Ovary (tissue), 9 donors: ENCODE results near the gene CNDP1. TPM values are rescaled to one million over a fixed set of nuclear protein-coding genes. Genes with fewer than 3 reads are reported as not detected.

Source experiments
- DNase-seq, 5 donors: peaks; one replicate each; pipeline ENCODE4 v3.0.0-alpha.2; 2019 to 2020
- H3K27ac ChIP-seq, 2 donors: fragments of 200-600 bp; one replicate each; pipeline versions ENCODE4 v1.5.1 to v1.8.0; 2019 to 2022
- H3K27me3 ChIP-seq: fragments of 200-600 bp; one replicate; pipeline ENCODE4 v1.8.0; 2022
- H3K36me3 ChIP-seq: fragments of 200-600 bp; sonication (generic); one replicate; pipeline ENCODE4 v1.5.1; 2019
- H3K4me1 ChIP-seq: one replicate; pipeline ENCODE4 v1.8.1; 2013; ENCODE audit warnings: mild to moderate bottlenecking, moderate library complexity; ENCODE audit not compliant: insufficient read depth
- H3K4me3 ChIP-seq: fragments of 200-600 bp; sonication (generic); one replicate; pipeline ENCODE4 v1.5.1; 2017
- H3K9me3 ChIP-seq, 2 donors: fragments of 200-600 bp in 1 of 2; sonication (generic) in 1 of 2; one replicate each; pipeline versions ENCODE4 v1.5.1 to v1.8.1; 2013 to 2019; ENCODE audit warnings: mild to moderate bottlenecking in 1 of 2, moderate library complexity in 1 of 2
- EP300 ChIP-seq: sonication (generic); formaldehyde crosslinking; IDR thresholded peaks from one replicate; pipeline ENCODE4 v1.6.1; 2017; ENCODE audit warnings: antibody characterized with exemption
- POLR2A ChIP-seq: fragments of 450-650 bp; IDR thresholded peaks from one replicate; pipeline ENCODE4 v1.6.1; 2017; ENCODE audit warnings: antibody characterized with exemption, mild to moderate bottlenecking, moderate library complexity
- WGBS, 3 donors: extraction: QIAGEN DNeasy Blood & Tissue Kit in 1 of 3; methylation state at CpG; one replicate each; pipeline versions ENCODE4 v1.1.5 to v1.1.7; 2013 to 2017; 5-methylcytosine and 5-hydroxymethylcytosine counted together
- intact Hi-C, 4 donors: fragments of 100-400 bp; cut with DNase I; formaldehyde crosslinking; loops; one replicate each; pipeline versions ENCODE4 v1.11.0 to v1.15.1; 2022 to 2023
- polyA plus RNA-seq, 2 donors: library from polyadenylated mRNA; stranded (reverse); fragments of 200-250 nt in 1 of 2; fragments of 350-450 nt in 1 of 2; fragmentation: Illumina TruSeq in 1 of 2; extraction: RNeasy Lipid Tissue Mini Kit (QIAGEN cat#74804) in 1 of 2; gene quantifications; one replicate each; pipeline ENCODE4 v1.2.3, GENCODE V29; 2013 to 2014
- total RNA-seq, 7 donors: library from RNA; depleted of rRNA in 2 of 7; stranded (reverse); fragments of >200 nt in 2 of 7; fragmentation: NEBNext Ultra II Directional in 3 of 7; extraction: Animal tissue kit (Norgen Biotek cat#: 25700) in 3 of 7; gene quantifications; one replicate each; pipeline versions ENCODE4 v1.1.0 to v1.2.4, GENCODE V29; 2016 to 2023
- TF ChIP-seq, protein P1 (sequence below), 3 donors: fragments of 450-650 bp in 2 of 3; fragments of 200-600 bp in 1 of 3; IDR thresholded peaks; one replicate each; pipeline versions ENCODE4 v1.5.1 to v1.8.0; 2016 to 2022; ENCODE audit warnings: antibody characterized with exemption in 3 of 3, mild to moderate bottlenecking in 1 of 3
- donor health status: DM: no; HTN: no; CAD: no; lungs with moderate emphysema.
- donor health status: DM: no; HTN: no; CAD: no.
- donor health status: Bipolar disorder and iron deficiency.
- donor health status: DM: yes; HTN: yes; CAD: no.
- donor health status: DM: no; HTN: no; CAD: no.
- donor health status: DM: yes; HTN: yes; CAD: no.

The CNDP1 gene
- total and polyA plus RNA-seq, 9 donors: 0.02 to 0.35 (median 0.15) TPM; not detected in 3

DNA sequence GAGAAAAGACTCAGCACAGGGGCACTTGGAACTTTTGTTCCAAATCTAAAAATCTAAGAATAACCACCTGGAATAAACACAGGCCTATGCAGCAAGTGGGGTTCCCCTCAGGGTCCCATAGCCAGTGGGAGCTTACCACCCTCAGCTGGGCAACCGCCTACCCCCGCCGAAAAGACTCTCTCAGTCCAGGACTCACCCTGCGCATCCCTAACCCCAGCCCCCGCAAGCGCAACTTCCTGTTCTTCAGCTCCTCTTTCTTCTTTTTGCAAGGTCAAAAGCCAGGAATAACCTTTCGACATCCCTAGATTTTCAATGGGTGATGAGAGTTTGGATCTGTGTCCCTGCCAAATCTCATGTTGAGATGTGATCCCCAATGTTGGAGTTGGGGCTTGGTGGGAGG is 13.6 kb downstream of the CNDP1 start:
- TF ChIP-seq POLR2A (no peak), EP300 (no peak)
- TF ChIP-seq, protein P1, sequence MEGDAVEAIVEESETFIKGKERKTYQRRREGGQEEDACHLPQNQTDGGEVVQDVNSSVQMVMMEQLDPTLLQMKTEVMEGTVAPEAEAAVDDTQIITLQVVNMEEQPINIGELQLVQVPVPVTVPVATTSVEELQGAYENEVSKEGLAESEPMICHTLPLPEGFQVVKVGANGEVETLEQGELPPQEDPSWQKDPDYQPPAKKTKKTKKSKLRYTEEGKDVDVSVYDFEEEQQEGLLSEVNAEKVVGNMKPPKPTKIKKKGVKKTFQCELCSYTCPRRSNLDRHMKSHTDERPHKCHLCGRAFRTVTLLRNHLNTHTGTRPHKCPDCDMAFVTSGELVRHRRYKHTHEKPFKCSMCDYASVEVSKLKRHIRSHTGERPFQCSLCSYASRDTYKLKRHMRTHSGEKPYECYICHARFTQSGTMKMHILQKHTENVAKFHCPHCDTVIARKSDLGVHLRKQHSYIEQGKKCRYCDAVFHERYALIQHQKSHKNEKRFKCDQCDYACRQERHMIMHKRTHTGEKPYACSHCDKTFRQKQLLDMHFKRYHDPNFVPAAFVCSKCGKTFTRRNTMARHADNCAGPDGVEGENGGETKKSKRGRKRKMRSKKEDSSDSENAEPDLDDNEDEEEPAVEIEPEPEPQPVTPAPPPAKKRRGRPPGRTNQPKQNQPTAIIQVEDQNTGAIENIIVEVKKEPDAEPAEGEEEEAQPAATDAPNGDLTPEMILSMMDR (IDR thresholded peaks at IDR 0.05): no peak
- intact Hi-C loops: loop anchor here in 1 of 4 donors (10.0 kb wide), 1 partner anchor 193 kb away; no protein-coding TSS in a partner anchor
- no peak for DNase-seq

DNA sequence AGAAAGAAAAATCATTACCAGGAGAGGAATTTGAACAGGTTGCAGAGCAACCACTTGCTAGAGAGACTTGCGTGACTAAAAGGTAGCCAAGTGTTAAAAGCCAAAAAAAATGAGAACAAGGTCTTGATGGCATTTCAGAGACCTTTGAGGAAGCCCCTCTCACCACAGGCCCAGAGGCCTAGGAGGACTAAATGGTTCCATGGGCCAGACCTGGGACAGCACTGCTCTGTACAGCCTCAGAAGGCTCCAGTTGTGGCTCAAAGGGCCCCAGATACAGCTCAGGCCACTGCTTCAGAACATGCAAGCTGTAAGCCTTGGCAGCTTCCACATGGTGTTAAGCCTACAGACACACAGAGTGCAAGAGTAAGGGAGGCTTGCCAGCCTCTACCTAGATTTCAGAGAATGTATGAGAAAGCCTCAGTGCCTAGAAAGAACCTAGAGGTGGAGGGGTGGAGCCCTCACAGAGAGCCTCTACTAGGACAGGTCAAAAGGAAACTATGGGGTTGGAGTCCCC is 15.3 kb downstream of the CNDP1 start:
- intact Hi-C loops: loop anchor here (10.0 kb wide), 2 partner anchors 195 to 355 kb away; no protein-coding TSS in a partner anchor
- TF ChIP-seq, protein P1 (IDR thresholded peaks at IDR 0.05): no peak
- TF ChIP-seq POLR2A: no peak
- no peak for TF ChIP-seq EP300
- no peaks in the 10 kb centered on the region for H3K27me3 ChIP-seq
- H3K4me3 ChIP-seq: no peak overlapping the region
- H3K36me3 ChIP-seq: no peaks in the 10 kb centered on the region
- H3K27ac ChIP-seq: no peak overlapping the region
- H3K9me3 ChIP-seq: no peaks in the 10 kb centered on the region
- DNase-seq: no peak
- H3K4me1 ChIP-seq: peaks cover 2% of the 10 kb centered on the region
- WGBS, 3 donors: 91 to 100% (median 95%) methylated on average over 1 of the region's 1 CpG

More for the DNA sequence above, 13.6 kb downstream of the CNDP1 start:
- H3K9me3 ChIP-seq: no peaks in the 10 kb centered on the region
- peaks cover 2% of the 10 kb centered on the region for H3K4me1 ChIP-seq
- H3K27me3 ChIP-seq: no peaks in the 10 kb centered on the region
- 92 to 99% (median 95%) methylated on average over 7 of the region's 7 CpGs for WGBS, 3 donors
- no peak overlapping the region for H3K27ac ChIP-seq
- no peaks in the 10 kb centered on the region for H3K36me3 ChIP-seq
- no peak overlapping the region for H3K4me3 ChIP-seq

DNA sequence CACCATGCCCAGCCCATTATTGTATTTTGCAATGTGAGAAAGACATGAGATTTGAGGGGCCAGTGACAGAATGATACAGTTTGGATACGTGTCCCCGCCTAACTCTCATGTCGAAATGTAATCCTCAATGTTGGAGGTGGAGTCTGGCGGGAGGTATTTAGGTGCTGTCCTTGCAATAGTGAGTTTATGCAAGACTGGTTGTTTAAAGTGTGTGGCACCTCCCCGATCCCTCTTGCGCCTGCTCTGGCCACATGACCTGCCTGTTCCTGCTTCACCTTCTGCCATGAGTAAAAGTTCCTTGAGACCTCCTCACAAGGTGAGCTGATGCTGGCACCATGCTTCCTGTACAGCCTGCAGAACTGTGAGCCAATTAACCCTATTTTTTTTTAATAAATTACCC is 16.6 kb downstream of the CNDP1 start:
- 91 to 93% (median 92%) methylated on average over 6 of the region's 6 CpGs for WGBS, 3 donors
- TF ChIP-seq EP300 (no peak), POLR2A (no peak)
- TF ChIP-seq, protein P1 (IDR thresholded peaks at IDR 0.05): no peak
- Histone ChIP-seq H3K27ac (no peak overlapping the region), H3K4me3 (no peak overlapping the region), H3K36me3 (no peaks in the 10 kb centered on the region), H3K4me1 (peaks cover 2% of the 10 kb centered on the region), H3K27me3 (no peaks in the 10 kb centered on the region), H3K9me3 (no peaks in the 10 kb centered on the region)
- intact Hi-C loops: loop anchor here in 3 of 4 donors (10.0 kb wide), 2 partner anchors 196 to 356 kb away; no protein-coding TSS in a partner anchor
- no peak for DNase-seq

DNA sequence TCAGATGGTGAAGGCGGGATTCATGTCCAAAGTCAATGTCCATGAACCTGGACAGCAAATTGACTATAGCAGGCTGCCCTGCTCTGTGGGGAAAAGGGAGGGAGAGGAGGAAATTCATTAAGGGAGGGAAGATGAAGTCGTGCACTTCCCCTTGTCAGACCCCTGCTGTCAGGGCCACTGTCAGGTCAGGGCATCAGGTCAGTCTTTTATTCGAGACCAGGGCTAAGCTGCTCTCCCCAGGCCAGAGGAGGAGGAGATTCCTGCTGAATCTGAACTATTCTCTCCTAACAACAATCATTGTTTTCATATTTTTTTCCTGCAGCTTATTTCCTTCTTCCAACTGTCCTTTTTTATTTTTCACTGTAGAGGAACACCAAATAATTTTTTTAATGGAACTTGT is 17.2 kb downstream of the CNDP1 start:
- Histone ChIP-seq H3K9me3 (no peaks in the 10 kb centered on the region), H3K27ac (no peak overlapping the region), H3K27me3 (no peaks in the 10 kb centered on the region), H3K36me3 (no peaks in the 10 kb centered on the region), H3K4me1 (peaks cover 2% of the 10 kb centered on the region), H3K4me3 (no peak overlapping the region)
- TF ChIP-seq, protein P1 (IDR thresholded peaks at IDR 0.05): no peak
- TF ChIP-seq POLR2A: no peak
- no peak for TF ChIP-seq EP300
- intact Hi-C loops: loop anchor here in 3 of 4 donors (10.0 kb wide), 2 partner anchors 197 to 357 kb away; no protein-coding TSS in a partner anchor
- DNase-seq: no peak
- WGBS, 3 donors: 14 to 23% (median 19%) methylated on average over 3 of the region's 3 CpGs
